ENCODE results near the gene RPS5.
"Not testable (repeated sequence)": the region's sequence is repeated elsewhere in the genome, so short reads cannot be mapped to it uniquely, and the experiment has no call there.

RPS5 gene

DNA sequence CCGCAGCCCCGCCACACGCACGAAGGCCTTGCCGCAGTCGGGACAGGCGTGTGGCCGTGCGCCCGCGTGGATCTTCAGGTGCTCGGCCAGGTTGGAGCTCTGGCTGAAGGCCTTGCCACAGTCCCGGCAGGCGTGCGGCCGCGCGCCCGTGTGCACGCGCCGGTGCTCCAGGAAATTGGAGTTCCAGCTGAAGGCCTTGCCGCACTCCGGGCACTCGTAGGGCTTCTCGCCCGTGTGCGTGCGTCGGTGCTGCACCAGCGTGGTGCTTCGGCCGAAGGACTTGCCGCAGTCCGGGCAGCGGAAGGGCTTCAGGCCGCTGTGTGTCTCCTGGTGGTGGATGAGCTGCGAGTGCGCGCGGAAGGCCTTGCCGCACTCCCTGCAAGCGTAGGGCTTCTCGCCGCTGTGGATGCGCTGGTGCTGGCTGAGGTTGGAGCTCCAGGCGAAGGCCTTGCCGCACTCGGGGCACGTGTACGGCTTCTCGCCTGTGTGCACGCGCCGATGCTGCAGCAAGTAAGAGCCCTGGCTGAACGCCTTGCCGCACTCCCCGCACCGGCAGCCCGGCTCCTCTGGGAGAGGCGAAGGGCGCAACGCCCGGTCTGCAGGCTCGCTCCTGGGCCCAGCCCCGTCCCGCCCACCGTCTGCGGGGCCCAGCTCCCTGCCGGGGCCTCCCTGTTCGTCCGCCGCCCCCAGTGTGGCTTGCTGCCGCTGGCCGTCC lies 30.1 kb upstream of the RPS5 start:
- no peak for DNase-seq

DNA sequence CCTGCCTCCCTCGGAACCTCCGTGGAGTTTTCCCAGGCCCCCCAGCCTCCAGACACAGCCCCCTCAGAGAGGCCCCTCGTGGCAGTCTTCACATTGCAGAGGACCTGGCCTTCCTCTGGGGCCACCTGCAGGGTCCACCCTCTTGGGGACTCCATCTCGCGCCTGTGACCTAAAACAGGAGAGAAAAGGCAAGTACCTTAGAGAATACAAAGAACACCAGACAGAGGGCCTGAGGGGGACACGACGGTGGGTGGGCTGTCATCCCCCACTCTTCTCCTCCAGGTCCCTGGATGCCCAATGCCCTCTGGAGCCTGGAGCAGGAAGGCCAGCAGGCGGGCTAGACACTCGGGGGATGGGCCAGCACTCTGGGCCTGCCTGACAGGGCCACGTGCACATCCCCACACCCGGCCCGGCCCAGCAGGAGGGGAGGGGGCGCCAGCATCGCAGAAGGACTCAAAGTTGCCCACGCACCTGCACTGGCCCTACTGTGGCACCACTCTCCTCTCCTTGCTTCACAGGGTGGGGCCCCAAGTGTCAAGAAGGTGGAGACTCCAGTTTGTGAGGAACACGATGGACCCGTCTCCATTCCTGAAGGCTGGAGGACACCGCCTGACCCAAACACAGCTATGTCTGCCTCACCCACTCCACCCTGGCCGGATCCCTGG lies 29.5 kb upstream of the RPS5 start:
- DNase-seq: no peak

DNA sequence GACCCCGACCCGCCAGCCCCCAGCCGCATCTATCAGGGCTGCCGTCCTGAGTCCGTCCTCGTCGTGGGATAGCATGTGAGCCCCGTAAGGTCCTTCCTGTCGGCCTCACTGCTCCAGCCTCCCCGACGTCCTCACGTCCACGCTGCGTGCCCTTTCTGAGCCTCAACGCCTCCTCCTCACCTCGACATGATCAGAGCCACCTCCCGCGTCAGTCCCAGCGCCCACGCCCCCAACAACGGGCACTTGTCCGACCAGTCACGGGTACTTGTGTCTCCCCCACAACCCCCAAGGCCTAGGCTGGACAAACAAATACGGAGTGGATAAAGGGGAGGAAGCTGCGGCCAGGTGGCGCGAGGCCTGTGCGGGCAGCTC lies 25.2 kb upstream of the RPS5 start:
- no peak for DNase-seq

DNA sequence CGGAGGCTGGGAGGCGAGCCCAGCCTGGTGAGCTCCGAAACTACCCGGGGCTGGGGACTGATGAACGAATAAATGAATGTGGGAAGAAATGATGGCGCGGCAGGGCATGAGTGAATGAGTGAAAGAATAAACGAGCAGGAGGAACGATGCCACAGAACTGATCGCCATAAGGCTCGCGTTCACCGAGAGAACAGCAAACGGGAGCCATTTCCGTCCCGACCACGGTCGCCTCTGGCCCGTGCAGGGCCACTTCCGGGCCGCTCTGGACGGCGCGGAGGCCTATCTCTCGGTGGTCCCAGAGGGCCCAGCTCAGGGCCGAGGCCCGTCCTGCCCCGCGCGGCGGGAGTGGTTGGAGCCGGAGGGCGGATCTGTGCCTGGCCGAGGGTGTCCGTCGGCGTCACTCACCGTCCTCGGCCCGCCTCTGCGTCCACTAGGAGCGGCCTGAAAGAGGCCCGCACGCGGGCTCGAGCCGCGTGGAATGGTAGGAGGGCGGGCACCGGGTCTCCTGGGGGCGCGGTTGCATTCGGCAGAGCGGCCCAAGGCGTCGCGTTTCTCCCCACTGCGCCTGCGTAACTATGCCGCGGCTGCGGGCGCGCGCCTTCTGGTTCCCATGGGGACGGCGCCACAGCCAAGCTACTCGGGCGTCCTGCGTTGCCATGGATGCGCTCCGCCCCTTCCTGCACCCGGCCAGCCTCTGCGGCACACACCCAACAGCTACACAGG lies 24.6 kb upstream of the RPS5 start, which contains the start of gene ZNF497:
Gene ZNF497 (minus strand): TSS at position 480 of the 723 bp plus-strand sequence. CDS start 5,116 bp downstream, outside the sequence.
- peak; percentile 97 for DNase-seq

DNA sequence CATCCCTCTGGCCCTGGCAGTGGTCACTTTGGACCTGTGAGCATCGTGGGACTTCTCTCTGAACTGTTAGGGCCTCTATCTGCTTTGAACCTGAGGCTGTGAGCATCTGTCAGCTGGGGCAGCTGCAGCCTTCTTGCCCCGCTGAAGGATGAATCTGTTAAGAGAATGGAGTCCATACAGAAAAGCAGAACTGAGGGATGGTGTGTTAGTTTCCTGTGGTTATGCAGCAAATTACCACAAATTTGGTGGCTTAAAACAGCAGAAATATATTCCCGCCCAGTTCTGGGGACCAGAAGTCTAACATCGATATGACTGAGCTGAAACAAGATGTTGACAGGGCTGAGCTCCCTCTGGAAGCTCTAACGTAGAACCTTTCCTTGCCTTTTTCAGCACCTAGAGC lies 22.9 kb upstream of the RPS5 start:
- no peak for DNase-seq

DNA sequence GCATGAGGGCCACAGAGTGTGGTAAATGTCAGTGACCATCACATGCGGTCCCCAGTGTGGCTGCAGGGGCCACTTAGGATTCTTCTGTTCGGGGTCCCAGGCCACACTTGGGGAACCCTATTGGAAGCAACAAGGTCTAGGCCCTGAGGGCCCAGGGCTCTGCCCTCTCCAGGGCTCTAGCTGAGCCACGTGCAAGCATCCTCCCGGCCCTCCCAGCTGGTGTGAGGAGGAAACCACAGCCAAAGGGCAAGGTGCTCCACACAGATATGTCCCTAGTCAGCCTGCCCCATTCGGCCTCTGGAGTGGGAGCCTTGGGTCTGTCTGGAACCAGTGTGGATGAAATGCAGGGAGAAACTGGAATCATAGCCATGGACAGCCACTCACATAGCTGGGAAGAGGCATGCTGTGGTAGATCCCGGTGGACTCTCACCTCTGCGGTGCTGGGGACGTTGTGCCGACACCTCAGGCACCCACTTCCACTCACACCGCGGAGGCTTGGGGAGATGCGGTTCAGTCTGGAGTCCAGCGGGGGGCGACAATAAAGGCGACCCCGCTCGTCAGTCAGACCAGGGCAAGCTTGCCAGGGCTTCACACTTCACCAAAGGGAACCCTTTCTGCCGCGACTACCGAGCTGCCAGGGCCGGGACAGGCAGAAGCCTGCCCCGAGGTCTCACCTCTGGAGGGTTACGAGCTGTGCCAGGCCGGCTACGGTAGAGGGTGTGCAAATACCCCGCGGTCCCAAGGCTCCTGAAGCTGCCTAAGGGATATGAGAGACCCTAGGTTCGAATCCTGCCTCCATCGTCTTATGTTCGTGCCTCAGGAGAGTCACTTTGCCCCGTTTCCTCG lies 20.3 kb upstream of the RPS5 start:
- no peak for DNase-seq

DNA sequence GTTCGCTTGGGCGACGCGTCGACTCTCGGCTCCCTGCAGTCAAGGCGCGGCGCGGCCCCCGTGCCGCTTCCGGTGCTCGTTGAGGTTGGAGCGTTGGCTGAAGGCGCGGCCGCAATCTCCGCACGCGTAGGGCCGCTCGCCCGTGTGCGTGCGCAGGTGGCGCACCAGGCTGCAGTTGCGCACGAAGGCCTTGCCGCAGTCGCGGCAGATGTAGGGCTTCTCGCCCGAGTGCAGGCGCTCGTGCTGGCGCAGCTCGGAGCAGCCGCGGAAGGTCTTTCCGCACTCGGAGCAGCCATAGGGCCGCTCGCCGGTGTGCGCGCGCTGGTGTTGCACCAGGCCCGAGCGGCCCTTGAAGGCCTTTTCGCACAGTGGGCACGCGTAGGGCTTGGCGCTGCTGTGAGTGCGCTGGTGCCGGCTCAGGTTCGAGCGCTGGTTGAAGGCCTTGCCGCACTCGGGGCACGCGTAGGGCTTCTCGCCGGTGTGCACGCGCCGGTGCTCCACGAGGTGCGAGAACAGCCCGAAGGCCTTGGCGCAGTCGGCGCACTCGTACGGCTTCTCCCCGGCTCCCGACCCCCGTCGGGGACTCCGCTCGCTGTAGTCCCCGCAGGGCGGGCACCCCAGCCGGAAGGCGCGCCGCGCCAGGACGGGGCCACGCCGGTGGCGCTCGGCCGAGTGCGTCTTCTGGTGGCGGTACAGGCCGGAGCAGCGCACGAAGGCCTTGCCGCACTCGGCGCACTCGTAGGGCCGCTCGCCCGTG lies 19.2 kb upstream of the RPS5 start:
- DNase-seq: no peak

DNA sequence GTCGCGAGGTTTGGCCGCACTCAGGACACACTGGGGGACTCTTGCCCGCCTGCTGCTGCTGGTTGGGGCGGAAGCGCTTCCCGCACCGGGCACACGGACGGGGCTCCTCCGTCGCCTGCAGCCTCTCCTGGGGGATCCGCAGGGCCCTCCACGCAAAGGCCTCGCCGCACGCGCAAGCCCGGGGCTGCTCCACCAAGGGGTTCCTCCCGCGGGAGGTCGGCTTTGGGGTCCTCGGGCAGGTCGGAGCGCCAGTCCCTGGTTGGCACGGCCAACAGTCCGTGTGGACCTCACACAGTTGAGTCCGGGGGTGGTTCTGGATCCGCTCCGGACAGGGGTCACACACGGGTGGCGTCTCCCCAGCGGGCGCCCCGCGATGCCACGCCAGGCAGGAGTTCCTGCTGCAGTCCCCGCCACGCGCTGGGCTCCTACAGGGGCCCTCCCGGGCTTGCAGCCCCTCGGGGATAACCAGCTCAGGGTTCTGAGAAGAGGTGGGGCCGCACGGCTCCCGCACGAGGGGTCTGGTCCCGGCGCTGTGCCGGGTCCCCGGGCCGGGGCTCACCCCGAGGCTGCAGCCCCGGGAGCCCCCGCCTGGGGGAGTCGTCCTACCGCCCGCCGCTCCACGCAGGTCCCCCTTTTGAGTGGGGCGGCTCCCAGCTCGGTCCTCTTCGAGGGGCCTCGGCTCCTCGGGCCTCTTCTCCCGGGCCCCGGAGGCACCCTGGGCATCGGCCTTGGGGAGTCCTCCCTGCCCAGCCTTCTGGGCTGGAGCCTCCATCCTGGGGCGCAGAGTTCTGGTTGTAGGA lies 18.3 kb upstream of the RPS5 start:
- DNase-seq: no peak

DNA sequence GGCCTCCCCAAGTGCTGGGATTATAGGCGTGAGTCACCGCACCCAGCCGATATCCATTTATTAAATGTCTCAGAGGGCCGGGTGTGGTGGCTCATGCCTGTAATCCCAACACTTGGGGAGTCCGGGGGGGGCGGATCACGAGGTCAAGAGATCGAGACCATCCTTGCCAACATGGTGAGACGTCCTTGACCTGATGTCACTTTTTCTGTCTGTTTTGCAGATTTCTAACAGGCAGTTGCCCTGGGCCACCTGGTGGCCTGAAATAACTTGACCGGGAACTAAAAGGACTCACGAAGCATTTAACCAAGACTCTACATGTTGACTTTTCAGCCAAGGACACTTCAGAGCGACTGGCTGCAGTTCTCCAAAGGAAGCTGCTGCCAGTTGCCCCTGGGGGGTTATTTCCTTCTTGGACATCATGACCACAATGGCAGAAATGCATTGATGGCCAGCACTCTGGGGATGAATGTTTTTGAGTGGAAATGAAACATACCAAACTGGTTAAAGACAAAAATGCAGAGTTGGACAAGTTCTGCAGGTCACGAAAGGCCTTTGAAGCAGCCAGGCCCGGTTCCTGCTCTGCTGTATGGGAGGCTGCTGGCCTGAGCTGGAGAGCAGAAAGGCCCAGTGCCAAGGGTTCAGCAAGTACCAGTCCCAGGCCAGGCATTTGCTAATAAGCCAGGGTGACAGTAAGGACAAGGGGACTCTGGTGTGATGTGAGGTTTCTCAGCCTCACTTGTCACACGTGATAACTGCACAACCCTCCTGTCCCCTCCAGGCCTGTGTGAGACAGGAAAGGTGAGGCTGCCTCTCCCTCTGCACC lies 14.5 kb upstream of the RPS5 start:
- DNase-seq: no peak

DNA sequence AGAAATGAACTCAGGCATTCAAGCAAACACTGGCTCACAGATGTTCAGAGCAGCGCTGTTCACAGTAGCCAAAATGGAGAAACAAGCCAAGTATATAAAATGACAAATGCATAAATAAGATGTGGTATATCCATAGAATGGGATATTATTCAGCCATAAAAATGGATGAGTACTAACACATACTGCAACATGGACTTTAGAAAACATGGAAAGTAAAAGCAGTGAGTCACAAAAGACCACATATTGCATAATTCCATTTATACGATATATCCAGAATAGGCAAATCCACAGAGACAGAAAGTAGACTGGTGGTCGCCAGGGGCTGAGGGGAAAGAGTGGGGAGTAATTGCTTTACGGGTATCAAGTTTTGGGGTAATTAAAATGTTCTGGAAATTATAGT lies 12.9 kb upstream of the RPS5 start:
- DNase-seq: no peak

DNA sequence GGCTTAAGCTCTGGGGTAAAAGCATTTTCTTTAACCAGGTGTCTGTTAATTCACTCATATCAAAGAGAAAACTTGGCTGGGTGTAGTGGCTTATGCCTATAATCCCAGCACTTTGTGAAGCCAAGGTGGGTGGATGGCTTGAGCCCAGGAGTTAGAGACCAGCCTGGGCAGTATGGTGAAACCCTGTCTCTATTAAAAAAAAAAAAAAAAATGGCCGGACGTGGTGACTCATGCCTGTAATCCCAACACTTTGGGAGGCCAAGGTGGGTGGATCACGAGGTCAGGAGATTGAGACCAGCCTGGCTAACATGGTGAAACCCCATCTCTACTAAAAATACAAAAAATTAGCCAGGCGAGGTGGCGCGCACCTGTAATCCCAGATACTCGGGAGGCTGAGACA lies 10.3 kb upstream of the RPS5 start:
- not testable (repeated sequence) for DNase-seq

DNA sequence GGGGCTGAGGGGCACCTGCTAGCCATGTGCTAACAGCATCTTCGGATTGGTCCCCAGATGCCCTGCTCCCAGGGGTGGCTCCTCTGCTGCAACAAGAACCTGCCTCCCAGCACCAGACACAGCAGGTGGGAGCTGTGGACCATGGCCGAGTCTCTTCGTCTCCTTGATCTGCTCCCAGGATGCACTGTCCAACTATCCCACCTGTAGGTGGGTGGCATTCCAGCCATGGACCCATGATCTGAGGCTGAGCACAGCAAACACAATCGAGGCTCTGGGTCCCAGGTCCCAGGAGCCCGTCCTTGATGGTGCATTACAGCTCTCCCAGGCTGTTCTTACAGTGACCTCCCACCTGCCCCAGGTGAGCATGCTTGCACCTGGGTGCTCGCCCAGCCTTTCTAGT lies 7.8 kb upstream of the RPS5 start:
- no peak for DNase-seq

DNA sequence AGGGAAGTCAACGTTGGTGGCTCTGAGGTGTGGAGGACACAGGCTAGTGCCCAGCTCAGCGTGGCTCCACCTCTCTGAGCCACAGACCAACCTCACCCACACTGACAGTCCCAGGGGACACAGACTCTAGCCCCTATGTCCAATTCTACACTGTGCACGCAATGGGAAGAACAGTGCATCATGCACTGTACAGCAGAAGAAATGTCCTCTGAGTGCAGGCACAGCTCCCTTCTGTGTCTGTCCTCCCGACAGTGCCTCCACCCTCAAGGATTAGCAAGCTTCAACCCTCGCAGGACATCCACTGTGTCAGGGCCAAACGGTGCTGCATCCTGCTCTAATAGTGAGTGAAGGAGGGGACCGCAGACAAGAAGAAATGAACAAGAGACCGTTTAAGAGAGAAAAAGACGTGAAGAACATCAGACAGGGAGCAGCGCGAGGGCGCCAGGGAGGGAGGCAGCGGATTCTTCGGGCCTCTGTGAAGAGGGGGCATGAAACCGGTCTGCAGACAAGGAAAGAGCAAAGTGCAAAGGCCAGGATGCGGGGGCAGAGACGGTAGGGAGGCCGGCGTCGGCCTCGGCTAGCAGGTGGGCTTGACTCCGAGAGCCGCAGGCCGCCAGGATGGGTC lies 6.9 kb upstream of the RPS5 start:
- no peak for DNase-seq

DNA sequence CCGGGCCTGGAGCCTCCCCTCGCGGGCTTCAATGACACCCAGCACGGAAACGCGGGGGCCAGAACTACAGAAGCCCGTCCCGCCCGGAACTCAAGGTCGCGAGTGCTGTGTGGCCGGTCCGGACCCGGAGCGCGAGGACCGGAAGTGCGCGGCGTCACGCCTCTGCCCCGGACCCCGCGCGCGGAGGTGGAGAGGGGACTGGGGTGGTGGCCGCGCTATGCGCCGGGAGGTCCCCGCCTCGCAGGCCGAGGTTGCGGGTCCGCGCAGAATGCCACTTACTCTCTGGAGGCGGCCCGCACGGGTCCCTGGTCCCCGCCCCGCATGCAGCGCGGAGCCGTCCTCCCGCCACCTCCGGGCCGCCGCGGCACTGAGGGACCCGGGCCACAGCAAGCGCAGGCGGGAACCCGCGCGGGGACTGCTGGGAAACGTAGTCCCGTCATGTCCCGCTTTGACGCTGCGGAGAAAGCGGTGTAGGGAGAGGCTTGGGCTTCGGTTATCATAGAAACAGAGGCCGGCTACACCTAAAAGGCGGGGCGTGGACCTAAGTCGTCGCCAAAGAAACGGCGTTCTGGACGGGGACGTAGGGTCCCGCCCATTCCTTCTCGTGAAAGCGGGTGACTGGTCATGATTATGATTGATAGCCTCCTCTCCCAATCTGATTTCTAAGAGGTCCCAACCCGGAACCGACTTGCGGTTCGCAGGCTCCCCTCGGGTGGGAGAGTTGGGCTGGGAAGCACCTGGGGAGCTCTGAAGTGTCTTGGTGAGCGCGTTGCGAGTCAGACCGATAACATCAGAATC lies 6.2 kb upstream of the RPS5 start, which contains the start of gene ZNF837:
Gene ZNF837 (minus strand): TSS at position 369 of the 798 bp plus-strand sequence. CDS start 11,698 bp downstream, outside the sequence.
- DNase-seq: peak; percentile 99 to 100

DNA sequence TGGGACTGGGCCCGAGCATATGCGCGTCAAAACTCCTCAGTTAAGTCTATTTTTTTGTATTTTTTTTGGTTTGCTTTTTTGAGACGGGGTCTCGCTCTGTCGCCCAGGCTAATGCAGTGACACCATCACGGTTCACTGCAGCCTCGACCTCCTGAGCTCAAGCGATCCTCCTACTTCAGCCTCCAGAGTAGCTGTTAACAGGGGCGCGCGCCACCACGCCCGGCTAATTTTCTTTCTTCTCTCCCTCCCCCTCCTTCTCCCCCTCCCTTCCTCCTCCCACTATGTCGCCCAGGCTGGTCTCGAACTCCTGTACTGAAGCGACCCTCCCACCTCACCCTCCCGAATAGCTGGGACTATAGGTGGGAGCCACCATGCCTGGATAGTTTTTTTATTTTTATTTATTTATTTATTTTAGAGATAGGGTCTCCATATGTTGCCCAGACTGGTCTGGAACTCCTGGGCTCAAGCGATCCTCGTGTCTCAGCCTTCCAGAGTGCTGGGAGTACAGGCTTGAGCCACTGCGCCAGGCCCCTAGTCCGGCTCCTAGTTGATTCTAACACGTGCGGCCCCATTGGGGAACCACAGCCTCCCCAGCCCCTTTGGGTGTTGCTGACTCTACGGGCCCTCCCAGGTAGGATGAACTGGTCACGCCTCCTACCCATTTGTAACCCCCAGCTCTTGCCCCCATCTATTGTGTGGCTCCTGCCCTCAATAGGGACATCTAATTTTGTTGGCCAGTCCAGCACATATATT lies 5.4 kb upstream of the RPS5 start:
- DNase-seq: no peak

DNA sequence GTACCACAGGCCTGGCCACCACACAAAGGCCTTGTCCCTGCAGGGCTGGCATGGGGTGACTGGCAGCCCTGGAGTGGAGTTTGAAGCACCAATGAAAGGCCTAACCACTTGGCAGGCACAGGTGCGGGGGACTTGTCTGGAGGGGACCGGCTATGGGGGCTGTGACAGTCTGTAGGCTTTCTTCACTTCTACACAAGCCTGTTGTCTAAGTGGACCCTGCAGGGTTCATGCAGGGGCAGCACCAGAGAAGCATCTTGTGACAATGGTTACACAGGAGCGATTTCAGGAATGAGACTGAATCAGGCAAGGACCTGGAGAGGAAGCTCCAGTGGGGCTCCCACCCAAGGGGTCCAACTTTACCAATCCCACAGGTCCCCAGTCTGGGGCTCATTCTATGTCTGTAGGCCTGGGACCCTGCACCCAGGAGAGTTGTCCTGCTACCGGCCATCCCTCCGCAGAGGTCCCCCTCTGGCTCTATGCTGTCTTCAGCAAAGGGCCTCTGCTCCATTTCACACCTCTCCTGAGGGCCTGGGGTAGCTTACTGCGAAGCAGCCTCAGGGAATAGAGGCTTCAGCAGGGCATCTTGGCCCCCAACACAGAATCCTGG lies 4.0 kb upstream of the RPS5 start:
- no peak for DNase-seq

DNA sequence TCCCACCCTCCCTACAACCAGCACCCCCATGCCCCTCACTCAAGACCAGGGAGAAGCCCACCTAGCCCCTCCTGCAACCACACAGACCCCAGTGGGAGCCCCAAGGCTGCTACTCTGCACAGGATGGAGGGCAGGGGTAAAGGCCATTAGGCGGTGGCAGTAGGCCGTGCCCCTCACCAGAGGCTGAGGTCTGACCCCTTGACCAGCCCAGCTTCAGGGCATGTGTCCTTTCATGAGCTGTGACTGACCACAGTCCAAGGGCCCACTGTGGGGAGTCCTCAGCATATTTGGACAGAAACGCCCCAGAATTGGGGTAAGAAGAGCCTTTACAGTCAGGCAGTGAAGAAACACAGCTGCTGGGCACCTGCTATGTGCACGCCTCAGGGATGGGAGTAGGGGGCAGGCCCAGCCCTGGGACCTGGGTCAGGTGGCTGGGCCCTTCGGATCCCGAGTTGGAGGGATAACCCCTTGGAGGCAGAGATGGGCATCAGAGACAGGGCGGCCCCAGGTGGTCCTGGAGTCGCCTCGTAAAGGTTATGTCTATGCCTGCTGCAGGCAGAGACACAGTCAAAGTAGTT lies 1.7 kb upstream of the RPS5 start:
- DNase-seq: no peak

Data from CD4-positive, alpha-beta T cell treated with Interferon alpha-2 for 1 hour (primary cell).